ENCODE results near the gene ETV3L.
"Not testable (repeated sequence)": the region's sequence is repeated elsewhere in the genome, so short reads cannot be mapped to it uniquely, and the experiment has no call there.

ETV3L gene

GRCh38 chr1:157069601-157070000, 30.0 kb downstream of the ETV3L start:
- no peak for DNase-seq

DNA sequence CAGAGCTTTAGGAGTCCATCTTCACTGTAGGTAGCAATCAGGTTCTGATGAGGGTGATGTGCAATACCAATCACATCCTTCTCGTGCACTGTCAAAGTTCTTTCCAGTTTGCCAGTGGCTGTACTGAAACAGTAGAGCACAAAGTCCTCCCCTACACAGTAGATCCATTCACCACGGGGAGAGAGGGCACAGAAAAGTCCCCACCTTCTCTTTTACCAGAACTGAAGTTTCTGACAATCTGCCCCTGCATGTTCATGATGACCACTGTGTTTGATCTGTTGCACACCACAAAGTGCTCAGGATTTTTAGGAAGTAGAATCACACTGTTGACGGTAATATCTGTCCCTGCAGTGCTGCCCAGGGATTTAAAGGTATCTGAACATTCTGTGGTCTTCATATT, 40.4 kb downstream of the ETV3L start:
- not testable (repeated sequence) for DNase-seq

- DNase-seq = no peak
Observed at GRCh38 chr1:157056269-157056668, 43.3 kb downstream of the ETV3L start.

GRCh38 chr1:157055729-157056128, 43.9 kb downstream of the ETV3L start:
- not testable (repeated sequence) for DNase-seq

DNA sequence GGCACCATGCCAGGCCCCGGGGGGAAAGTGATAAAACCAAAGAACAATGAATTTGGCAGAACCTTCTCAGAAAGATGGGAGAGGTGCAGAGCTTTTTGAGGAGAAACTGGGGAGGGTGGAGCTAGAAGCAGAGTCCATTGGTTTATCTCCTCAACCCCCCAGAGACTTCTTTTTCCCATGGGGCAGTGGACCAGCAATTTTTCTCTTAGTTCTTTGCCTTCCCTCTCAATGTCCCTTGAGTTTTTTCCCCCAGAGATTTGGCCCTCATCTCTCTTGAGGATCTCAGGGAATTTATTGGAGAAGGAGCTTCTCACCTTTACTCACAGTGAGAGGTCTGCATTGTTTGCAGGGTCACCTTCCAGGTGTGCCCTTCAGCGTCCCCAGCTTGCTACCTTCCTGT, 48.8 kb downstream of the ETV3L start:
- DNase-seq = no peak

GRCh38 chr1:157047062-157047410, 52.6 kb downstream of the ETV3L start:
- DNase-seq = peak; percentile 99 to 100

- peak; percentile 80 to 98 for DNase-seq
Observed at GRCh38 chr1:157045250-157046218, 54.1 kb downstream of the ETV3L start, which contains the start of gene ARHGEF11. Gene ARHGEF11, minus strand, starts transcription at chr1:157045742. Its CDS starts 1,412 bp downstream, at chr1:157044330.

GRCh38 chr1:157044326-157044725, 55.3 kb downstream of the ETV3L start:
- DNase-seq = peak in 1 of 2 experiments; percentile 51

- DNase-seq = peak in 1 of 2 experiments; percentile 51
Observed at GRCh38 chr1:157043685-157044084, 55.9 kb downstream of the ETV3L start.

- no peak for DNase-seq
Observed at GRCh38 chr1:157042846-157043245, 56.8 kb downstream of the ETV3L start.
